HEK293 (cell line): ENCODE measurements around the gene SELENOK.

Experiments
- ZNF174 ChIP-seq: fragments of 450-650 bp; formaldehyde crosslinking; IDR thresholded peaks from 2 replicates; pipeline ENCODE4 v1.5.0; 2017; ENCODE audit warnings: missing biosample characterization, mild to moderate bottlenecking, missing genetic modification characterization
- ZNF311 ChIP-seq: fragments of 450-650 bp; formaldehyde crosslinking; IDR thresholded peaks from 2 replicates; pipeline ENCODE4 v1.5.1; 2017; ENCODE audit warnings: missing biosample characterization, missing genetic modification characterization, borderline replicate concordance
- ZNF561 ChIP-seq: fragments of 450-650 bp; IDR thresholded peaks from 2 replicates; pipeline ENCODE4 v1.5.1; 2018; ENCODE audit warnings: missing biosample characterization, missing genetic modification characterization, borderline replicate concordance
- ZNF830 ChIP-seq: fragments of 450-650 bp; IDR thresholded peaks from 2 replicates; pipeline ENCODE4 v1.5.0; 2018; ENCODE audit warnings: missing biosample characterization, missing genetic modification characterization, low read depth, mild to moderate bottlenecking, moderate library complexity
- TF ChIP-seq, protein P1 (sequence below): sonication (generic); formaldehyde crosslinking; IDR thresholded peaks from 2 replicates; pipeline ENCODE4 v1.8.1; 2022; ENCODE audit warnings: mild to moderate bottlenecking, moderate library complexity, missing genetic modification reagents
- TF ChIP-seq, protein P2 (sequence below): fragments of 450-650 bp; formaldehyde crosslinking; IDR thresholded peaks from 2 replicates; pipeline ENCODE4 v1.5.1; 2016; ENCODE audit warnings: missing biosample characterization, missing genetic modification characterization

DNA sequence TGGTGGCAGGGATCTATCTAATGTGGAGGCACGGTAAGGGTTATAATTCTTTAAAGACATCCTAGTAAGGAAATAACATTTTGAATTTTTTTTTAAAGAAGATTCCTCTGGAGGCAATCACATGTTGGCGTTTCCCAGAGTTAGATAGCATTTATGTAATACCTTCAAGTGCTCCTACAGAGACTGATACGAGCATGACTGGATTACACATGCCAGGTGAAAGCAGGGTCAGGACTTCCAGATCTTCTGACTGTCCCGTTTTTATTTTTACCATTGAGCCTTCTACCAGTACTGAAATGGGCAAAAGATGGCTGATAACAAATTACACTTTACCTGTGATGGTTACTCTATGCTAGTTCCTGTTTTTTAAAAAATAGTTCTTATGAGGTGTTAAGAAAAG is 31.5 kb downstream of the SELENOK start:
- TF ChIP-seq ZNF311 (tag by site-specific recombination) = no peak
- TF ChIP-seq ZNF830 (tag by site-specific recombination) = no peak
- TF ChIP-seq ZNF561 (tag by site-specific recombination) = no peak
- TF ChIP-seq, protein P1, sequence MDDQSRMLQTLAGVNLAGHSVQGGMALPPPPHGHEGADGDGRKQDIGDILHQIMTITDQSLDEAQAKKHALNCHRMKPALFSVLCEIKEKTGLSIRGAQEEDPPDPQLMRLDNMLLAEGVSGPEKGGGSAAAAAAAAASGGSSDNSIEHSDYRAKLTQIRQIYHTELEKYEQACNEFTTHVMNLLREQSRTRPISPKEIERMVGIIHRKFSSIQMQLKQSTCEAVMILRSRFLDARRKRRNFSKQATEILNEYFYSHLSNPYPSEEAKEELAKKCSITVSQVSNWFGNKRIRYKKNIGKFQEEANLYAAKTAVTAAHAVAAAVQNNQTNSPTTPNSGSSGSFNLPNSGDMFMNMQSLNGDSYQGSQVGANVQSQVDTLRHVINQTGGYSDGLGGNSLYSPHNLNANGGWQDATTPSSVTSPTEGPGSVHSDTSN (CRISPR knock-in tag) = no peak
- TF ChIP-seq ZNF174 (tag by site-specific recombination) = no peak
- TF ChIP-seq, protein P2, sequence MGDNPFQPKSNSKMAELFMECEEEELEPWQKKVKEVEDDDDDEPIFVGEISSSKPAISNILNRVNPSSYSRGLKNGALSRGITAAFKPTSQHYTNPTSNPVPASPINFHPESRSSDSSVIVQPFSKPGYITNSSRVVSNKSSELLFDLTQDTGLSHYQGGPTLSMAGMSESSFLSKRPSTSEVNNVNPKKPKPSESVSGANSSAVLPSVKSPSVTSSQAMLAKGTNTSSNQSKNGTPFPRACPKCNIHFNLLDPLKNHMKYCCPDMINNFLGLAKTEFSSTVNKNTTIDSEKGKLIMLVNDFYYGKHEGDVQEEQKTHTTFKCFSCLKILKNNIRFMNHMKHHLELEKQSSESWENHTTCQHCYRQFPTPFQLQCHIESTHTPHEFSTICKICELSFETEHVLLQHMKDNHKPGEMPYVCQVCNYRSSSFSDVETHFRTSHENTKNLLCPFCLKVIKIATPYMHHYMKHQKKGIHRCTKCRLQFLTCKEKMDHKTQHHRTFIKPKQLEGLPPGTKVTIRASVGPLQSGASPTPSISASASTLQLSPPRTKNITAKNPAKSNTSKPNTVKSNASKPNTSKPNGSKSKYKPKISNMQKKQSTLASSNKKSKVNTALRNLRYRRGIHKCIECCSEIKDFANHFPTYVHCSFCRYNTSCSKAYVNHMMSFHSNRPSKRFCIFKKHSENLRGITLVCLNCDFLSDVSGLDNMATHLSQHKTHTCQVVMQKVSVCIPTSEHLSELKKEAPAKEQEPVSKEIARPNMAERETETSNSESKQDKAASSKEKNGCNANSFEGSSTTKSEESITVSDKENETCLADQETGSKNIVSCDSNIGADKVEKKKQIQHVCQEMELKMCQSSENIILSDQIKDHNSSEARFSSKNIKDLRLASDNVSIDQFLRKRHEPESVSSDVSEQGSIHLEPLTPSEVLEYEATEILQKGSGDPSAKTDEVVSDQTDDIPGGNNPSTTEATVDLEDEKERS = no peak
